ENCODE data around the gene YBEY. TPM values are rescaled to one million over a fixed set of nuclear protein-coding genes. Genes with fewer than 3 reads are reported as not detected.
A peak's percentile ranks its signal among the peaks of the same experiment; 100 is the strongest.

Gene YBEY
- total RNA-seq, 1 donor from 2014 or later: 13.7 TPM

DNA sequence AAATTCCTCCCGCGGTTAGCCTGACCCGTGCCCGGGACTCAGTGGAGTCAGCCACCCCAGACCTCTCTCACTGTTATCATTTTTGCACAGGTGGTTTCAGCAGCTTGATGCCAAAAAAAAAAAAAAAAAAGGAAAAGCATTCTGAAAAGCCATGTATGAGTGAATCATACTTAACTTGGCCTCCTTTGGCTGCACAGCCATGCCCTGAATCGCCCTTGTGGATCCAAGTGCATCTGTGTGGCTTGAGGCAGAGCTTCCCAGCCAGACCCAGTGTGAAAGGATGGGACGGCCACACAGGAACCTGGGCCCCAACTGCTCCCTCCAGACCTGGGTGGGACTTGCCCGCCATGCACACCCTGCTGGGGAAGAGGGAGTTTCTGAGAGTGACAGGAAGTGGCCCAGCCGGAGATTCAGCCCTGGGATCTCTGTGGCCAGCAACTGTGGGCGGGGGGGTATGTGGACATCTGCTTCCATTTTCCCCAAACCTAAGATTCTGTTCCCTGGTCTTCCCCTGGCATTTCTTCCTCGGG lies 8.6 kb downstream of the YBEY start:
- CTCF ChIA-PET: no interaction called here
- Mint-ChIP-seq H3K9me3 (no peaks in the 10 kb centered on the region), H3K4me1 (peaks cover 14% of the 10 kb centered on the region), H3K27ac (no peak overlapping the region), H3K27me3 (peaks cover 1% of the 10 kb centered on the region), H3K36me3 (ENCODE audit: low read depth) (peaks cover 11% of the 10 kb centered on the region), H3K4me3 (no peak overlapping the region)
- POLR2A ChIA-PET: no interaction called here
- ATAC-seq (ENCODE audit: low read depth) (no peak), DNase-seq (no peak)
- intact Hi-C loops (cut with micrococcal nuclease): no loop called here
- TF ChIP-seq, protein P1, sequence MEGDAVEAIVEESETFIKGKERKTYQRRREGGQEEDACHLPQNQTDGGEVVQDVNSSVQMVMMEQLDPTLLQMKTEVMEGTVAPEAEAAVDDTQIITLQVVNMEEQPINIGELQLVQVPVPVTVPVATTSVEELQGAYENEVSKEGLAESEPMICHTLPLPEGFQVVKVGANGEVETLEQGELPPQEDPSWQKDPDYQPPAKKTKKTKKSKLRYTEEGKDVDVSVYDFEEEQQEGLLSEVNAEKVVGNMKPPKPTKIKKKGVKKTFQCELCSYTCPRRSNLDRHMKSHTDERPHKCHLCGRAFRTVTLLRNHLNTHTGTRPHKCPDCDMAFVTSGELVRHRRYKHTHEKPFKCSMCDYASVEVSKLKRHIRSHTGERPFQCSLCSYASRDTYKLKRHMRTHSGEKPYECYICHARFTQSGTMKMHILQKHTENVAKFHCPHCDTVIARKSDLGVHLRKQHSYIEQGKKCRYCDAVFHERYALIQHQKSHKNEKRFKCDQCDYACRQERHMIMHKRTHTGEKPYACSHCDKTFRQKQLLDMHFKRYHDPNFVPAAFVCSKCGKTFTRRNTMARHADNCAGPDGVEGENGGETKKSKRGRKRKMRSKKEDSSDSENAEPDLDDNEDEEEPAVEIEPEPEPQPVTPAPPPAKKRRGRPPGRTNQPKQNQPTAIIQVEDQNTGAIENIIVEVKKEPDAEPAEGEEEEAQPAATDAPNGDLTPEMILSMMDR (IDR thresholded peaks at IDR 0.05): no peak

DNA sequence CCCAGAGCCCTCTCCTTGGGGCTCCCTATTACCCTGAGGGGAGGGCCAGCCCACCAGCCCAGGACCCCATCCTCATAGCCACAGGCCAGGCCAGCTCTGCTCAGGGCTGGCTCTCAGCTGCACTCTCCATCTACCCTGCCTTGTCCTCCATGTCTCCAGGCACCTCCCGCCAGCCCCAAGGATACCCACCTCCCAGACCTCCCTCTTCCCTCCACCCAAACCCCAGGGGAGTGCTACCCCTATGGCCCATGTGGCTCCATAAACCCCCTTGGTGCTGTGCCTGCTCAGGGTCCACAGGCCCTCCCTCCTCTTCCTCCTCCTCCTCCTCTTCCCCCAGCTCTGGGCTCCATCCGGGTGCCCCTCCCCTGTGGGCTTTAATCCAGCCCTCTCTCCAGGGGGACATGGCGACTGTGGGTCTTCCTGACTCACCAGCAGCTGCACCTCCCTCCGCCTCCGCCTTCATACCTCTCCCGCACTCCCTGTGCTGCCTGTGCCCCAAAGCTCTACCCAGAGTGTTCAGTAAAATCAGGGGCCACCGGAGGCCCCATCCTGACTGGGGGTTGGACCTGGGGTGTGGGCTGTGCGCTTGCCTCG lies 9.1 kb downstream of the YBEY start:
- intact Hi-C loops (cut with micrococcal nuclease): no loop called here
- ChIA-PET POLR2A (no interaction called here), CTCF (no interaction called here)
- Mint-ChIP-seq H3K27ac (no peak overlapping the region), H3K9me3 (no peaks in the 10 kb centered on the region), H3K4me3 (no peak overlapping the region), H3K36me3 (ENCODE audit: low read depth) (peaks cover 11% of the 10 kb centered on the region), H3K27me3 (peaks cover 1% of the 10 kb centered on the region), H3K4me1 (peaks cover 11% of the 10 kb centered on the region)
- TF ChIP-seq, protein P1 (IDR thresholded peaks at IDR 0.05): no peak
- DNase-seq (no peak), ATAC-seq (ENCODE audit: low read depth) (no peak)

DNA sequence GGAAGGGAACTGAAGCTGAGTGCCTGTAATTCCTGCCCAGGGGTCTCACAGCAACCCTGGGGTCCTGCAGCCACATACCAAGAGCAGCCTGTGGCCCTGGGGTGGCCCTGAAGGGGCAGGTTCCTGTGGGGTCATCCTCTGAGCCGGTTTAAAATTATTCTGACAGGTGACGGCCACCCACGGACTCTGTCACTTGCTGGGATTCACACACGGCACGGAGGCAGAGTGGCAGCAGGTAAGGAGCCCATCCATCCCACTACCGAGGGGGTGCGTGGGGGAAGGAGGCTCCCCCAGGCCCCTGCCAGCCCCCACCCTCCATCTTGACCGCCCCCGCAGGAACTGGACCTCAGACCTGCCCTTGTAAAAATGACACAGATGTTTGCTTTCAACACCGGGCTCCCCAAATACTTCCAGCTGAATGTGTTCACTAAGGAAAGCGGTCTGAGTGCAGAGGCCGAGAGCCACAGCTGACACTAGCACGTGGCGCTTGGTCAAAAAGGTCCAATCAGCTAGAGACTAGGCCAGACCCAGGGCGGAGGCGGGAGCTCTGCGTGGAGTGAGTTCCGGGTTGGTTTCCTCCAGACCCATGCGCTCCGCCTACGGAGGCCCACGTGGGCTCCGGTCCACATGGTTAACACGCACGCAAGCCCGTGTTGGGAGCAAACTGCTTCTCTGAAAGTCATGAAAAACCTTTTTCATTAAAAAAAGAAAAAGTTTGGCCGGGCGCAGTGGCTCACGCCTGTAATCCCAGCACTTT lies 10.0 kb downstream of the YBEY start:
- TF ChIP-seq, protein P1 (IDR thresholded peaks at IDR 0.05): no peak
- ATAC-seq (ENCODE audit: low read depth): peak; percentile 93
- H3K4me3 Mint-ChIP-seq: peak overlapping the region; percentile 64
- H3K9me3 Mint-ChIP-seq: no peaks in the 10 kb centered on the region
- DNase-seq: peak; percentile 32
- CTCF ChIA-PET: interaction anchor here (0.6 kb wide), 1 partner anchor 10 kb away, joined by 3 read pairs; no protein-coding TSS in a partner anchor
- intact Hi-C loops (cut with micrococcal nuclease): no loop called here
- H3K4me1 Mint-ChIP-seq: peaks cover 6% of the 10 kb centered on the region
- peaks cover 1% of the 10 kb centered on the region for H3K27me3 Mint-ChIP-seq
- POLR2A ChIA-PET: interaction anchor here (0.9 to 1.8 kb wide), 3 partner anchors 12 to 73 kb away, joined by 3 to 4 read pairs (median 4); no protein-coding TSS in a partner anchor
- peak overlapping the region; percentile 66 for H3K27ac Mint-ChIP-seq
- H3K36me3 Mint-ChIP-seq (ENCODE audit: low read depth): peaks cover 10% of the 10 kb centered on the region

DNA sequence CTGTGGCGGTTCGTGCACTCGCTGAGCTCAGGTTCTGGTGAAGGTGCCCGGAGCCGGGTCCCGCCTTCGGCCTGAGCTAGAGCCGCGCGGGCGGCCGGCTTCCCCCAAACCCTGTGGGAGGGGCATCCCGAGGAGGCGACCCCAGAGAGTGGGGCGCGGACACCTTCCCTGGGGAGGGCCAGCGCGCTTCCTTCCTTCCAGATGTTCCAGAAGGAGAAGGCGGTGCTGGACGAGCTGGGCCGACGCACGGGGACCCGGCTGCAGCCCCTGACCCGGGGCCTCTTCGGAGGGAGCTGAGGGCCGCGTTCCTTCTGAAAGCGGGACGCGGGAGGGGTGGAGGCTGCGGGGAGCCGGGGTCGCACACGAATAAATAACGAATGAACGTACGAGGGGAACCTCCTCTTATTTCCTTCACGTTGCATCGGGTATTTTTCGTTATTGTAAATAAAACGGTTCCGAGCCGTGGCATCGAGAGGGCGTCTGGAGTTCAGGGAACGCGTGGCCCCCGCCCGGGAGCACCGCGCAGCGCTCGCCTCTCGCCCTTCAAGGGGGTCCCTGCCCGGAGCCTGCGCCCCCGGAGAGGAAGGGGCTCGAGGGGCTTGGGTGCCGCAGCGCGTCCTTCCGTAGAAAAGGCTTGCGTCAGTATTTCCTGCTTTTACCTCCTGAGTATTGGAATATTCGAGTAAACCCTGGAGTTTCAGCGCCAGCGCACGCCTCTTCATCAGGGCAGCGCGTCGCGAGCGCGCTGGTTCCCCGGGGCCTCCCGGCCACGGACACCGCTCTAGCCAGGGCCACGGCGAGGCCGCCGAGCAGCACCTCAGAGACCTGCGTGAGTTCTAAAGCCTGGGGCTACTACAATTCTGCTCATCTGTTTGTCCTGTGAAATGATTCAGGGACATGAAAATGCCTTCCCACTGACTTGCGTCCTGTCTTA lies 11.5 kb downstream of the YBEY start:
- DNase-seq (peak; percentile 24), ATAC-seq (ENCODE audit: low read depth) (peak; percentile 28)
- no peak overlapping the region for H3K27ac Mint-ChIP-seq
- ChIA-PET POLR2A (interaction anchor here (0.5 to 1.8 kb wide), 3 partner anchors 28 to 210 kb away, joined by 3 to 4 read pairs (median 3); no protein-coding TSS in a partner anchor), CTCF (no interaction called here)
- intact Hi-C loops (cut with micrococcal nuclease): no loop called here
- no peaks in the 10 kb centered on the region for H3K36me3 Mint-ChIP-seq (ENCODE audit: low read depth)
- H3K4me1 Mint-ChIP-seq: peaks cover 4% of the 10 kb centered on the region
- peaks cover 1% of the 10 kb centered on the region for H3K27me3 Mint-ChIP-seq
- no peaks in the 10 kb centered on the region for H3K9me3 Mint-ChIP-seq
- H3K4me3 Mint-ChIP-seq: peak overlapping the region; percentile 69
- TF ChIP-seq, protein P1 (IDR thresholded peaks at IDR 0.05): no peak
